ENCODE data around the gene OLFML3.
A peak's percentile ranks its signal among the peaks of the same experiment; 100 is the strongest.
"Not testable (repeated sequence)": the region's sequence is repeated elsewhere in the genome, so short reads cannot be mapped to it uniquely, and the experiment has no call there.

Gene OLFML3

GRCh38 chr1:114002492-114003239 lies 23.4 kb downstream of the OLFML3 start:
- H3K27me3 ChIP-seq (replicated peaks), result no peaks in the 10 kb centered on the region
- H3K4me3 ChIP-seq (ENCODE audit: low read depth, low read length), result no peak overlapping the region
- H3K36me3 ChIP-seq (replicated peaks), result no peaks in the 10 kb centered on the region
- in situ Hi-C loops (cut with HindIII; ENCODE audit: low pct_ligation_motif_present, low sequenced_read_pairs), result no loop called here
- DNase-seq, result peak; percentile 31
- TF ChIP-seq CTCF (IDR thresholded peaks at IDR 0.05; ENCODE audit: low read depth, low read length, missing control alignments), result no peak
- H3K27ac ChIP-seq, result no peak overlapping the region

GRCh38 chr1:114003431-114003830 lies 24.2 kb downstream of the OLFML3 start:
- in situ Hi-C loops (cut with HindIII; ENCODE audit: low pct_ligation_motif_present, low sequenced_read_pairs), result no loop called here

DNA sequence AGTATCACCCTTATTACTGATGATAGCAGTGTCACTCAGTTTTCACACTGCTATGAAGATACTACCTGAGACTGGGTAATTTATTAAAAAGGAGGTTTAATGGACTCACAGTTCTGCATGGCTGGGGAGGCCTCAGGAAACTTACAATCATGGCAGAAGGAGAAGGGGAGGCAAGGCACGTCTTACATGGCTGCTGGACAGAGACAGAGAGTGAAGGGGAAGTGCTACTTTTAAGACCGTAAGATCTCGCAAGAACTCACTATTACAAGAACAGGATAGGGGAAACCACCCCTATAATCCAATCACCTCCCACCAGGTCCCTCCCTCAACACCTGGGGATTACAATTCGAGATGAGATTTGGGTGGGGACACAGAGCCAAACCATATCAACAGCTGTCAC lies 27.6 kb downstream of the OLFML3 start:
- in situ Hi-C loops (cut with HindIII; ENCODE audit: low pct_ligation_motif_present, low sequenced_read_pairs); H3K27ac ChIP-seq; H3K4me3 ChIP-seq (ENCODE audit: low read depth, low read length); H3K27me3 ChIP-seq (replicated peaks); DNase-seq; H3K36me3 ChIP-seq (replicated peaks): not testable (repeated sequence)

More at GRCh38 chr1:114003431-114003830, 24.2 kb downstream of the OLFML3 start:
- Histone ChIP-seq H3K36me3 (replicated peaks) (no peaks in the 10 kb centered on the region), H3K27me3 (replicated peaks) (no peaks in the 10 kb centered on the region), H3K4me3 (ENCODE audit: low read depth, low read length) (no peak overlapping the region), H3K27ac (no peak overlapping the region)
- no peak for DNase-seq
- TF ChIP-seq CTCF (IDR thresholded peaks at IDR 0.05; ENCODE audit: low read depth, low read length, missing control alignments), result no peak

GRCh38 chr1:114008480-114008941 lies 29.2 kb downstream of the OLFML3 start:
- in situ Hi-C loops (cut with HindIII; ENCODE audit: low pct_ligation_motif_present, low sequenced_read_pairs), result no loop called here
- Histone ChIP-seq H3K27me3 (replicated peaks) (no peaks in the 10 kb centered on the region), H3K27ac (peak overlapping the region; percentile 11), H3K4me3 (ENCODE audit: low read depth, low read length) (no peak overlapping the region), H3K36me3 (replicated peaks) (no peaks in the 10 kb centered on the region)
- peak; percentile 54 for DNase-seq
- no peak for TF ChIP-seq CTCF (IDR thresholded peaks at IDR 0.05; ENCODE audit: low read depth, low read length, missing control alignments)

GRCh38 chr1:114008993-114009392 lies 29.7 kb downstream of the OLFML3 start:
- Histone ChIP-seq H3K36me3 (replicated peaks) (no peaks in the 10 kb centered on the region), H3K4me3 (ENCODE audit: low read depth, low read length) (no peak overlapping the region), H3K27me3 (replicated peaks) (no peaks in the 10 kb centered on the region), H3K27ac (peak overlapping the region; percentile 11)
- peak; percentile 18 for DNase-seq
- in situ Hi-C loops (cut with HindIII; ENCODE audit: low pct_ligation_motif_present, low sequenced_read_pairs), result no loop called here
- no peak for TF ChIP-seq CTCF (IDR thresholded peaks at IDR 0.05; ENCODE audit: low read depth, low read length, missing control alignments)

DNA sequence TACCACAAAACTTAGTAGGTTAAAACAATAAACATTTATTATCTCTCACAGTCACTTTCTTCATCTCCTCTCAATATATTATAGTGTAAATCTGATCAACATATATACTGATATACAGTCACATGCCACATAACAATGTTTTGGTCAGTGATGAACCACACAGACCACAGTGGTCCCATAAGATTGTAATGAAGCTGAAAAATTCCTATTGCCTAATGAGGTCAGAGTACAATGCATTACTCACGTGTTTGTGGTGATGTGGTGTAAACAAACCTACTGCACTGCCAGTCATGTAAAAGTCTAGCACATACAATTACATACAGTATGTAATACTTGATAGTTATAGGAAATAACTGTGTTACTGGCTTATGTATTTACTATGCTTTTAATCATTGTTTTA lies 30.1 kb downstream of the OLFML3 start:
- no peak for TF ChIP-seq CTCF (IDR thresholded peaks at IDR 0.05; ENCODE audit: low read depth, low read length, missing control alignments)
- H3K36me3 ChIP-seq (replicated peaks), result no peaks in the 10 kb centered on the region
- H3K27ac ChIP-seq, result no peak overlapping the region
- H3K27me3 ChIP-seq (replicated peaks), result no peaks in the 10 kb centered on the region
- in situ Hi-C loops (cut with HindIII; ENCODE audit: low pct_ligation_motif_present, low sequenced_read_pairs), result no loop called here
- H3K4me3 ChIP-seq (ENCODE audit: low read depth, low read length), result no peak overlapping the region
- peak; percentile 15 for DNase-seq
